Right atrium auricular region (tissue), 2 donors: Measurements from ENCODE around the gene LRCH1. TPM values are rescaled to one million over a fixed set of nuclear protein-coding genes. Genes with fewer than 3 reads are reported as not detected.

Source experiments
- DNase-seq: peaks from one replicate; pipeline ENCODE4 v3.0.0-alpha.2; 2019; ENCODE audit warnings: low spot score
- H3K27ac ChIP-seq, 2 donors: fragments of 200-600 bp; sonication (generic); 1 replicate in 1 of 2; 2 replicates in 1 of 2; pipeline ENCODE4 v1.5.1; 2016 to 2019
- H3K27me3 ChIP-seq, 2 donors: fragments of 200-600 bp; sonication (generic); one replicate each; pipeline versions ENCODE4 v1.5.1 to v1.6.0; 2017 to 2019
- H3K36me3 ChIP-seq: fragments of 200-600 bp; sonication (generic); one replicate; pipeline ENCODE4 v1.5.1; 2016
- H3K4me1 ChIP-seq, 2 donors: fragments of 200-600 bp; sonication (generic); one replicate each; pipeline versions ENCODE4 v1.5.1 to v1.6.0; 2017 to 2019
- H3K4me3 ChIP-seq, 2 donors: fragments of 200-600 bp; sonication (generic); 1 replicate in 1 of 2; 2 replicates in 1 of 2; pipeline ENCODE4 v1.5.1; 2017 to 2019; ENCODE audit warnings: mild to moderate bottlenecking in 1 of 2, moderate library complexity in 1 of 2
- H3K9me3 ChIP-seq, 2 donors: fragments of 200-600 bp; sonication (generic); one replicate each; pipeline ENCODE4 v1.5.1; 2019
- total RNA-seq, 2 donors: library from RNA; depleted of rRNA; stranded (reverse); fragments of >200 nt; gene quantifications; one replicate each; pipeline ENCODE4 v1.1.0, GENCODE V29; 2016
- TF ChIP-seq, protein P1 (sequence below), 2 donors: fragments of 200-600 bp; sonication (generic); IDR thresholded peaks; one replicate each; pipeline ENCODE4 v1.5.1; 2019; ENCODE audit warnings: antibody characterized with exemption in 2 of 2

LRCH1 gene
- total RNA-seq, 2 donors from 2014 or later = 6.9 to 10.9 TPM

DNA sequence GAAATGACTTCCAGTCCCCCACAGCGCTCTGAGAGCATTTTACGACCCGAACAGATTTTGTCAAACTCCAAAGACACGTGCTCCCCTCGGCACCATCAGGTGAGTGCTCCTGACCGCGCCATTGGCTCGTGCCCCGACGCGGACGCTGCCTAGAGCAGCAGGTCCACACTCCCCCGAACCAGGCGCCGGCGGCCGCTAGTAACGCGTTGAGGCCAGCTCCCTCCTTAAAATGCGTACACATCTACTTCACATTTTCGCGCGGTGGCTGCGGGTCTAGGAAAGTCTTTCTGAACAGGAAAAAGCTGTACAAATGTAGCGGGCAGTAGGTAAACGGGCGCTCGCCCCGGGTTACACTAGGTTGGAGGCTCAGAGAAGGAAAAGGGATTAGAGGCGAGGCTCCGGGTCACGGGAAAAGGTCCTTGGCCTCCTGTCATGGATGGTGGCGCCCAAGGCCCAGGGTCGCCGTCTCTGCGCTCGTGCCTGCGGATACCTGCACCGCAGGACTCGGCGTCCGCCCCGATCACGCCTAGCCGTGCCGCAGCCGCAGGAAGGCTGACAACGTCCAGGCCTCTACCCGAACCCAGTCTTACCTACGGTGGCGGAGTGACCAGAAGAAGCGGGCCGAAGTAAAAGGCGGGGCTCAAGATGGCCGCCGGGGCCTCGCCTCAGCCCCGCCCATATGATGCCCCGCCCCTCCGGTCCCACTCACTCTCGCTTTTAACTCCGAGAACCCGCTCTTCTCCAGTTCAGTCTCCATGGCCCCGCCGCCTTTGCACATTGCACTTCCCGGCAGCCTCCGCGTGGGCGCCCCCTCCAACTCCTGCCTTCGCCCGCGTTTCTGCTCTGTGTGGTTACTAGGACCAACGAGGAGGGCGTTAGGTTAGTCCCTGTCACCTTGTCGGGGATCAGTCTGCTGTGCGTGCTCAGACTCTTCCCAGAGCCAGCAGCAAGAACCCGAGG lies 243.8 kb downstream of the LRCH1 start, which contains the start of gene ESD:
TSS of gene ESD (minus strand) at position 647 of the 960 bp plus-strand sequence. CDS start 5,748 bp downstream, outside the sequence.
- no peaks in the 10 kb centered on the region for H3K9me3 ChIP-seq
- TF ChIP-seq, protein P1, sequence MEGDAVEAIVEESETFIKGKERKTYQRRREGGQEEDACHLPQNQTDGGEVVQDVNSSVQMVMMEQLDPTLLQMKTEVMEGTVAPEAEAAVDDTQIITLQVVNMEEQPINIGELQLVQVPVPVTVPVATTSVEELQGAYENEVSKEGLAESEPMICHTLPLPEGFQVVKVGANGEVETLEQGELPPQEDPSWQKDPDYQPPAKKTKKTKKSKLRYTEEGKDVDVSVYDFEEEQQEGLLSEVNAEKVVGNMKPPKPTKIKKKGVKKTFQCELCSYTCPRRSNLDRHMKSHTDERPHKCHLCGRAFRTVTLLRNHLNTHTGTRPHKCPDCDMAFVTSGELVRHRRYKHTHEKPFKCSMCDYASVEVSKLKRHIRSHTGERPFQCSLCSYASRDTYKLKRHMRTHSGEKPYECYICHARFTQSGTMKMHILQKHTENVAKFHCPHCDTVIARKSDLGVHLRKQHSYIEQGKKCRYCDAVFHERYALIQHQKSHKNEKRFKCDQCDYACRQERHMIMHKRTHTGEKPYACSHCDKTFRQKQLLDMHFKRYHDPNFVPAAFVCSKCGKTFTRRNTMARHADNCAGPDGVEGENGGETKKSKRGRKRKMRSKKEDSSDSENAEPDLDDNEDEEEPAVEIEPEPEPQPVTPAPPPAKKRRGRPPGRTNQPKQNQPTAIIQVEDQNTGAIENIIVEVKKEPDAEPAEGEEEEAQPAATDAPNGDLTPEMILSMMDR (IDR thresholded peaks at IDR 0.05) = no peak
- H3K27me3 ChIP-seq = no peaks in the 10 kb centered on the region
- H3K4me3 ChIP-seq = peak within 1 kb of the TSS; percentile 77 to 90
- H3K36me3 ChIP-seq = no peaks in the 10 kb centered on the region
- DNase-seq = peak; percentile 95
- H3K4me1 ChIP-seq = peaks cover 0 to 22% of the 10 kb centered on the region in 2 donors
- H3K27ac ChIP-seq = peak within 1 kb of the TSS; percentile 89 to 98

DNA sequence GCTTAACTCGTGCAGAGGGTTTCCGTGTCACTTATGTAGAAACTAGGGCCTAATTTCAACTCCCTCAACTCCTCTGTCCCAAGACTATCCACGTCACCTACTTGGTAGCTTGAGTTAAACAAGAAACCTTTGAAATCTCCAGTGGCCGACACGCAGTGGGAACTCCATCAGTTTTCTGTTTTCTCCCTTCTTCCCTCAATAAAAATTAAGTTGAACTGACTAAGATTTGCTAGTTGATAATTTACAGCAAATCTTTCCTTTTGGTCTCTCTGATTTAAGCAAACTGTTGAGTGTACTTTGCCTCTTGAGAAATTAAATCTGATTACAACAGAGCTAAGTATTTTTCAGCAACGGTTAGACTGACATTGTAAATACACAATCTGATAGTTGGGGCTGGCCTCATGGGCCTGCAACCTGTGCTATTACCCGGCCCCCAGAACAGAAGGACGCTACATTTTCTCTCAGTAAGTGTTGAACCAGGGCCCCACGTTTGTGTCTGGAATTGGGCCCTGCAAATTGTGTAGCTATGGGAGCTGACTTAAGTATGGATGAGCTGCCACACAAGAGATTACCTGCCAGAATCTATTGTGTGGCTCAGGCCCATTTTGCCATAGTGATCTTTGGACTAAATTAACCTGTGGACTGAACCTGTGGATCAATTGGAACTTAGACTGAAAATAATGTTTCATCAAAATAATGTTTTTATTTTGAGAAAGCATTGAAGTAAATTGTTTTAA lies 244.7 kb downstream of the LRCH1 start:
- no peaks in the 10 kb centered on the region for H3K27me3 ChIP-seq
- peak overlapping the region; percentile 89 to 98 for H3K27ac ChIP-seq
- H3K4me3 ChIP-seq = peak overlapping the region; percentile 77 to 90
- H3K9me3 ChIP-seq = no peaks in the 10 kb centered on the region
- H3K36me3 ChIP-seq = no peaks in the 10 kb centered on the region
- TF ChIP-seq, protein P1 (IDR thresholded peaks at IDR 0.05) = no peak
- H3K4me1 ChIP-seq = peaks cover 0 to 22% of the 10 kb centered on the region in 2 donors
- DNase-seq = no peak

DNA sequence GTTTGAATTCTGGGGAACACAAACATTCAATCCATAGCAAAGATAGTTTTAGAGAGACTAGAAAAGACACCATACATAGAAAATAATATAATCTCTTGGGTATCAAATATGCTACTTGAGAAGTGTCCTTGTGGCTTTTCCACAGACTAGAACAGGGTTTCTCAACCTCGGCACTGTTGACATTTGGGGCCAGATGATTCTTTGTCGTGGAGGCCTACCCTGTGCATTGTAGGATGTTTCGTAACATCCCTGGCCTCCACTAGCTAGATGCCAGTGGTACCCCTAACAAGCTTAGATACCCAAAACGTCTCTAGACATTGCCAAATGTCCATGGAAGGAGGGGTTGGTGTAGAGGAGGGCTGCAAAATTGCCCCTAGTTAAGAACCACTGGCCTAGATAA lies 246.2 kb downstream of the LRCH1 start:
- no peak overlapping the region for H3K4me3 ChIP-seq
- H3K27me3 ChIP-seq = no peaks in the 10 kb centered on the region
- H3K9me3 ChIP-seq = no peaks in the 10 kb centered on the region
- TF ChIP-seq, protein P1 (IDR thresholded peaks at IDR 0.05) = no peak
- H3K27ac ChIP-seq = no peak overlapping the region
- no peaks in the 10 kb centered on the region for H3K36me3 ChIP-seq
- DNase-seq = no peak
- H3K4me1 ChIP-seq = peaks cover 0 to 22% of the 10 kb centered on the region in 2 donors

DNA sequence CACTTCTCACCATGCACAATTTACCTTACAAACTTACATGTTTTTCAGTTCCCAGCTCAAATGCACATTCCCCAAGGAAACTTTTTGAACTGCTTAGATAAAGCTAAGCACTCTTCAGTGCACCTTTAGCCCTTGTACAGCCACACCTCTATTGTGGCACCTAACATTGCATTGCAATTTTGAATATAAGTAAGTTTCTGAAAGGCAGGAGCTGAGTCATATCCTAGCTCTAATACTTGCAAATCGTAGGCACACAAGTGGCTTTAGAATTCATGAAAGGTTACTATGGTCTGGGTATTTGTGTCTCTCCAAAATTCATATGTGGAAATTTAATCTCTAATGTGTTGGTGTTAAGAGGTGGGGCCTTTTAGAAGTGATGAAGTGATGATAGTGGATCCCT lies 248.9 kb downstream of the LRCH1 start:
- DNase-seq = no peak
- Histone ChIP-seq H3K36me3 (no peaks in the 10 kb centered on the region), H3K27me3 (no peaks in the 10 kb centered on the region), H3K27ac (no peak overlapping the region), H3K9me3 (no peaks in the 10 kb centered on the region), H3K4me1 (no peaks in the 10 kb centered on the region), H3K4me3 (no peak overlapping the region)
- TF ChIP-seq, protein P1 (IDR thresholded peaks at IDR 0.05) = no peak

Other genes with a start within 250 kb of the LRCH1 start
- gene RUBCNL, start 165.9 kb upstream of the LRCH1 start, total RNA-seq = 1 to 10 TPM in 1 of 2 donors, under 1 TPM in 1; 0.59 to 1.5 TPM
- 100 to 1,000 TPM in 1 of 2 donors, 10 to 100 TPM in 1; 76.3 to 113 TPM for gene ESD, start 244.0 kb downstream of the LRCH1 start, total RNA-seq